Psoas muscle (tissue), 8 donors: ENCODE results near the gene DCN. TPM values are rescaled to one million over a fixed set of nuclear protein-coding genes. Genes with fewer than 3 reads are reported as not detected.

Source experiments
- ATAC-seq, 4 donors: fragments of 200-7000 bp; cut with Tn5 transposase; one replicate each; pipeline ENCODE4 v1.9.1; 2020; ENCODE audit warnings: moderate library complexity in 3 of 4, mild to moderate bottlenecking in 2 of 4
- DNase-seq, 2 donors: peaks; one replicate each; pipeline ENCODE4 v3.0.0-alpha.2; 2020
- H3K27ac ChIP-seq: fragments of 200-600 bp; one replicate; pipeline ENCODE4 v1.8.0; 2022
- H3K27me3 ChIP-seq, 3 donors: fragments of 200-600 bp in 1 of 3; one replicate each; pipeline versions ENCODE4 v1.6.1 to v1.8.0; 2013 to 2022; ENCODE audit warnings: low read length in 2 of 3, mild to moderate bottlenecking in 2 of 3, moderate library complexity in 1 of 3; ENCODE audit not compliant: insufficient read depth in 3 of 3
- H3K36me3 ChIP-seq, 2 donors: fragments of 200-600 bp in 1 of 2; one replicate each; pipeline versions ENCODE4 v1.6.1 to v1.8.0; 2013 to 2022; ENCODE audit warnings: low read depth in 1 of 2, mild to moderate bottlenecking in 1 of 2, moderate library complexity in 1 of 2; ENCODE audit not compliant: insufficient read depth in 1 of 2
- H3K4me1 ChIP-seq: fragments of 200-600 bp; one replicate; pipeline ENCODE4 v1.8.0; 2022
- H3K4me3 ChIP-seq: fragments of 200-600 bp; one replicate; pipeline ENCODE4 v1.8.0; 2022; ENCODE audit warnings: mild to moderate bottlenecking
- H3K9me3 ChIP-seq: fragments of 200-600 bp; one replicate; pipeline ENCODE4 v1.8.0; 2022
- CTCF ChIP-seq: fragments of 200-600 bp; IDR thresholded peaks from one replicate; pipeline ENCODE4 v1.8.0; 2022; ENCODE audit warnings: antibody characterized with exemption
- WGBS, 3 donors: extraction: QIAGEN DNeasy Blood & Tissue Kit; methylation state at CpG; one replicate each; pipeline versions ENCODE4 v1.1.6 to v1.1.7; 2013; 5-methylcytosine and 5-hydroxymethylcytosine counted together
- intact Hi-C, 2 donors: fragments of 100-400 bp; cut with DNase I; formaldehyde crosslinking; loops; one replicate each; pipeline versions ENCODE4 v1.11.0 to v1.14.2; 2022
- polyA plus RNA-seq, 3 donors: library from polyadenylated mRNA; stranded (reverse); fragments of 200-250 nt; gene quantifications; one replicate each; pipeline ENCODE4 v1.2.3, GENCODE V29; 2013
- total RNA-seq, 4 donors: library from RNA; stranded (reverse); fragmentation: NEBNext Ultra II Directional in 2 of 4; extraction: Animal tissue kit (Norgen Biotek cat#: 25700) in 2 of 4; gene quantifications; one replicate each; pipeline versions ENCODE4 v1.2.1 to v1.2.4, GENCODE V29; 2021 to 2023
- donor health status: healthy with polysubstance abuse.
- donor health status: DM: no; HTN: no; CAD: no; lungs with moderate emphysema.
- donor health status: Bipolar disorder and iron deficiency.
- donor health status: healthy.
- donor health status: DM: yes; HTN: yes; CAD: no.
- donor health status: DM: no; HTN: no; CAD: no.
- donor health status: DM: no; HTN: no; CAD: no.
- donor health status: DM: yes; HTN: yes; CAD: no.

Gene DCN
- total and polyA plus RNA-seq, 7 donors, result 219 to 361 (median 227) TPM

DNA sequence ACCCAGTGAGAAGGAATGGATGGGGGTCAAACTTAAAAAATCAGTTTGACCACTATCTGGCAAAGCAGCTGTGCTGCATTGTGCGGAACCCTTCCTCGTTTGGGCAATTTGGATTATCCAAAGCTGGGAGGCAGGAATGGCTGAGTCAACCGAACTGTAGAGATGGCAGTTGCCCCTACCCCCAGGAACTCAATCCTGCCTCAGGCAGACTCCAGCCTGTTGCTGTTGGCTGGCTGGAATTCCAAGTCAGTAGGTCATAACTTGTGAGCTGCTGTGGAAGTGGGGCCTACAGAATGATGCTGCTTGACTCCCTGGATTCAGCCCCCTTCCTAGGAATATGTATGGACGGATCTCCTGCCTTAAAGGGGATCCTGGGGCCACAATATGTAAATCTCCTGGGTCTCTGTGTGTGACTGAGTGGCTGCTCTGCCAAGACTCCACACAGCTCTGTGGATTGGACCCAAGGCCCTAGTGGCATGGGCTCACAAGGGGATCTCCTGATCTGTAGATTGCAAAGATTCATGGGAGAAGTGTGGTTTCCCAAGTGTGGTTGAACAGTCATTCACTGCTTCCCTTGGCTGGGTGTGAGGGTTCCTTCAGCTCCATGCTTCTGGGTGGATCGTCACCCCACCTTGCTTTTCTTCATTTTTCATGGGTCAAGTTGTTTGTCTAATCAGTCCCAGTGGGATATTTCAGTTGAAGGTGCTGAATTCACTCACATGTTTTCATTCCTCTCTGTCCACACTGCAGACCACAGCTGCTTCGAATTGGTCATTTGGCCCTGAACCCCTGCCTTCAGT, 90.5 kb downstream of the DCN start:
- 71 to 77% (median 71%) methylated on average over 6 of the region's 6 CpGs for whole genome bisulfite sequencing, 3 donors
- ATAC-seq (no peak), DNase-seq (no peak)
- no peaks in the 10 kb centered on the region for H3K9me3 ChIP-seq
- intact Hi-C loops, result no loop called here
- H3K4me1 ChIP-seq, result no peaks in the 10 kb centered on the region
- H3K36me3 ChIP-seq, result no peaks in the 10 kb centered on the region
- no peak for TF ChIP-seq CTCF
- no peak overlapping the region for H3K27ac ChIP-seq
- H3K4me3 ChIP-seq, result no peak overlapping the region
- no peaks in the 10 kb centered on the region for H3K27me3 ChIP-seq

Other genes with a start within 250 kb of the DCN start
- not detected for gene CCER1, start 227.6 kb downstream of the DCN start, total RNA-seq
- not detected for gene CCER1, start 227.6 kb downstream of the DCN start, polyA plus RNA-seq
- gene EPYC, start 177.8 kb downstream of the DCN start, total RNA-seq, result not detected
- gene EPYC, start 177.8 kb downstream of the DCN start, polyA plus RNA-seq, result not detected
- gene KERA, start 124.8 kb downstream of the DCN start, total RNA-seq, result under 1 TPM in 1 of 4 donors, not detected in 3; 0.17 TPM
- gene KERA, start 124.8 kb downstream of the DCN start, polyA plus RNA-seq, result not detected
- gene LUM, start 71.3 kb downstream of the DCN start, total RNA-seq, result 10 to 100 TPM in 2 of 4 donors, 1 to 10 TPM in 2; 2.7 to 35.7 (median 14.0) TPM
- gene LUM, start 71.3 kb downstream of the DCN start, polyA plus RNA-seq, result 10 to 100 TPM in 1 of 3 donors, 1 to 10 TPM in 2; 3.7 to 13.5 (median 5.3) TPM